GM21423 (cell line): ENCODE results near the gene CAPZB.

ENCODE experiments used
- ATAC-seq: cut with Tn5 transposase; IDR thresholded peaks from one replicate; pipeline ENCODE4 v1.9.1; 2021; ENCODE audit warnings: mild to moderate bottlenecking, moderate library complexity; ENCODE audit not compliant: unreplicated experiment

Gene CAPZB

DNA sequence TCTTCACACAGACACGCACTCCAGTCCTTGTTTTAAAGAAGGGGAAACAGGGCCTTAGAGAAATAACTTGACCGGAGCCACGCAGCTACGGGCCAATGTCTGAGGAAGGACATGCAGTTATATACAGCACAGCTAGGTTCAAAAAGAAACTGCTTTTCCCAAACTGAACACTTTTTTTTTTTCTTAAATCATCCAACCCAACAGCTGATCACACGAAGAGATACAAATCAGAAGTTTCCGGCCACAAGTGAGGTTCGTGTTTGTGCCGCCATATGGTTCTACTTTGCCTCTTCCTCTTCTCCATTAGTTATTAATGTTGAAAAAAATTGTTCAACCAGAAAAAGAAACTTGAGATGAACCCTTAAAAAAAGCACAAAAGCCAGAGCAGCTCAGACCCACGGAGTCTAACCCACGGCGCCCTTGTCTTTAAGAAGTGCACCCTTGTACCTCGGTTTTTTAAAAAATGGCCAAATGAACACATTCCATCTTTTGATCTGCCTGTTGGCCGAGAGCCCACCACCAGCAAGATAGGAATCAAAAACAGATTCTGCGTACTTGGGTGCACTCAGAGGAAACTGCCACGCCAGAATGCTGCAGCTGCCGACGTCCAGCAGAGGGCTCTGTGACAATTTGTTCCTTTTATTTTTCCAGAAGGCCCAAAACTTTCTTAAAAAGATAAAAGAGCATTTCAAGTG lies 94.3 kb downstream of the CAPZB start:
- peak; percentile 64 for ATAC-seq

DNA sequence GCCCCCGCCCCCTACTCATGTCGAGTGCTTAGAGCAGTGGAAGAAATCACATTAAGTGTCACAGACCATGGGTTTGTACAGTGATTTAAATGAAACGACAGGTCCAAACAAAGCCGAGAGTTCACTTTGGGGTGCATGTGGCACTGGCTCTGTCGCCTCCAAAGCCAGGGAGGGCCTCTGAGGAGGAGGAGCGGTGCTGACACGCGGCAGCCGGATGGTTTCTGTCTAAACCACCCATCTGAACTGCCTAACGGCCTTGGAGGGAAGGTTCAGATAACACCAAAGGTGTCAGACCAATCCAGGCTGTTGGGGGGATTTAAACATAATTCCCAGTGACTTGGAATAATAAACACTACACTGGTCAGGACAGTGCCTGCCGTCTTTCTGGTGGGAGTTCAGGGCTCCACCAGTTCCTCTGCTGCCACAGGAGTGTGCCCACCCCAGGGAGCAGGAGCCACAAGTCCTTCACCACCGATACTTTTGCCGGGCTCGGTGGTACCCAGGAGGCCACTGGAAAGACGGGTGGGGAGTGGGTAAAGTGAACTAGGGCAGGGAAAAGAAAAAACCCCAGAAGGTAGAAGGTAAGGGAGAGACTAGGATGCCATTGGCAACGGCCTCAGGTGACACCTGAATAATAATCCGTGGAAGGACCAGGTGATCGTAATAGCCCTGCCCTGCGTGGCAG lies 95.0 kb downstream of the CAPZB start:
- peak; percentile 3 for ATAC-seq

DNA sequence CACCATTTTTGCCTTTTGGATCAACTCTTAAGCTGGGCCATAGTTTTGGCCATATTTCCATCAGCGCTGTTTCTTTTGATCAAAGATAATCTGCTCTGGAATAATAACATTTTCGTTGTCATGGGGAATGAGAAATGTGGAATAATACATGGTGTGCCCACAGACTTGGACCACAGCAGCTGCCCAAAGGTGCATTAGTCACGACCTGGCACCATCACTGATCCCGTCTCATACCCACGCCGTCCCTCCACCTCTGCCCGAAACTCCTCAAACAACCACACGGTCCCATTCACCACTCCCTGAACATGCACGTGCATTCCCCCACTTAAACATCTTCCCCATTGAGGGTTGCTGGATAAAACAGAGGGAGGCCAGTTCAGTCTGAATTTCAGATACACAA lies 96.4 kb downstream of the CAPZB start:
- ATAC-seq = no peak

DNA sequence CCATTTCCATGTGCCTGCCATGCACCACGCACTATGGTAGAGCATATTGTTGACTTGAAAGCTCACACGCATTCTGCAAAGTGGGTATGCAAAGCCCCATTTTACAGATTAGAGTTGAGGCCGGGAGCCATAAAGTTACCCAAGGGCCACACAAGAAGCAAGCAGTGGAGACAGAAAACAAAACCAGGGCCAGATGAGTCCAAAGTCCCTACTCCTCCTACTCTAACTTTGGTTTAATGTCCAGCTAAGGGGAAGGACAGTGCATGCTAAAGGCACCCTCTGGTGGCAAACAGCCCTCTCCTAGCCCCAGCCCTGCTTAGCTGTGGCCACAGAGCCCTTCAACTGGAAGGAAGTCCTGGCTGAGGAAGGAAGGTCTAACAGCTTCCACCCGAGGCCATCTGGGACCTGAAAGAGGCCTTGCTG lies 98.3 kb downstream of the CAPZB start:
- ATAC-seq = no peak

DNA sequence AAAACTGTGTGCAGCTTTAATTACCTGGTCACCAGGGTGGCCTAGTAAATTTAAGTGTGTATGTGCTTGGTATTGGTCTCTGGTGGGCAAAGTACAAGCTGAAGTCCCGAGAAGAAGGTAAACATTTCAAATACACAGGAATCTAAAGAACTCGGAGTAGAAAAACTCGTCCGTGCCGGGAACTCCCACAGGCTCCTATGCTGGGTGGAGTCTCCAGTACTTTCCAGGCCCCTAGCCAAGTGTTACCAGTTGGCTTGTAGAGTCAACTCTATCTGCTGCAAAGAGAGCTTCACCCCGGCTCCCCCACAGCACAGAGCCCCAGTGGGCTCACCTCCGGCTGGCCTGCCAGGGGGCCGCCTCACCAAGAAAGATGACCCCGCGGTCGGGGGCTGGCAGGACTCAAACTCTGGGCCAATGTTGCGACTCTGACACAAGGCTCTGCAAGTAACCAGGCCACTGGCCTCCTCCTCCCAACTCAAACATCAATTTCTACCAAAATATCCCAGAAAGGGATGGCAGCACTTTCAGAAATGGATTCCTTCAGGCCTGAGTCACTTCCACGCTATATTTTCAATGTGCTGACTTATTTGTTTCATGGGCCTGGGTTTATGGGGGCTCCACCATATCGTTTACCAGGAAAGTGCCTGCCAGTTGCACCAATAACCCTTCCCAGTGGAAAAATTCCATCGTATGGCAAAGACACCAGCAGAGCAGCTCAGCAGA lies 99.3 kb downstream of the CAPZB start:
- no peak for ATAC-seq

DNA sequence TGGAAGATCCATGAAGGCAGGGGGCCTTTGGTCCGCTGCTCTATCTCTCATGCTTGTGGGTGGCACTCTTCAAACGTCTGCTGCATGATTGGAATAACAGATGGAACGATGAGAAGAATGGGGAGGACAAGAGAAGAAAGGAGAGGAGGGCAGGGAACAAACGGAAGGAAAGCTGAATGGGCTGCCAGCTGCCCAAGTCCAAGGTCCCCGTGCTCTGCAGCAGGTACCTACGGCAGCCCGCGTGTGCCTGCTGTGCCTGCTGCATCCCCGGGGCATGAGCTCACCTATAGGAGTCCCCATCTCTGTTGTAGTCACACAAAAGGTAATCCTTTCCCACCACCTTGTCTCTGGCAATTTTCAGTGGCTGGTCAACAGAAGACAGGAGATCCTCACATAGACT lies 100.1 kb downstream of the CAPZB start:
- ATAC-seq = no peak

DNA sequence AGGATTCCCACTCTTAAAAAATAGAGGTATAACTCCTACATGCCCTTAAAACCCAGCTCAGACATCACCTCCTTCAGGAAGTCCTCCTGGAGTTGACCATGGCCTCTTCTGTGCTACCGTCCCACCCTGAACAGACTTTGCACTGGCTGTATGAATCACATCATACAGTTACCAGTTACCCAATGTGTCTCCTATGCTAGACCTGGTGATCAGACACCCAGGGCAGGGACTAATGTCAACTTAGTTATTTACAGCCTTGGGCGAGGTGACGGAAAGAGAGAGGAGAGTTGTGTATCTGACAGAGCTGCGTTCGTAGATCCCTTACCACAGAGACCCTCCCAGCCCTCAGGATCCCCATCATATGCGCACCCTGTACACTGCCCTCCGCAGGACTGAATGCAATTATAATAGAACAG lies 100.6 kb downstream of the CAPZB start:
- ATAC-seq = no peak

DNA sequence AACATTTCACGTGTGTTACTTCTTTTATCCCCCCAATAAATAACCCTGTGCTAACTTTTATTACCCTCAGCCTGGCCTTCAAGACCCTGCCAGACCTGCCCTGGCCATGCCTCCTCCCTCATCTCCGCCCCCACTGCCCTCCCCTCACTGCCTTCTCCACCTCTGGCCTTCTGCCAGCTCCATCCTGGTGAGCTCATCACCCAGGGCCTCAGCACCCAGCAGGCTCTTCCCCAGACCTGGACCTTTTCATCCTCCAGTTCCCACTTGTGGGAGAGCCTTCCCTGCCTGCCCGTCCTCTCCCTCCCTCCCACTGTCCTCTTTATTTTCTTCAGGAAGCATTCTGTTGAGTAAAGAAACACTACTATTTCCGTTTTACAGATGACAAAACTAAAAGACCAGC lies 101.2 kb downstream of the CAPZB start:
- no peak for ATAC-seq

DNA sequence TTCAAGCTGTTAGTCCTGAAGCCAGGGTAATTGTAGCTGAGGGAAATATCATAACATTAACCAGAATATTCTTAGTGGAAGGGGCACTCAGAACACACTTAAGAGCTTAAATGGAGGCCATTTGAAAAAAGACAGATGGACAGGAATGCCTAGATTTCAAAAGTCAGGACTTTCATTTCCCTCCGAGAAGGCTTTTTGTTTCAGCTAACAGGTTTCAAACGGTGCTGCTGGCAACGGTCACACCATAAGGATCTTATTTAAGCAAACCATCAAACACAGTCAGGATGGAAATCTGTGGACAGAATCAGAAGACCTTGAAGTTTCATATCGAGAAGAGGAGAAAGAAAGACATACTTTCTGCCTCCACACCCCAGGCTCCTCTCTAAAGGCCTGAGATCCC lies 103.1 kb downstream of the CAPZB start:
- ATAC-seq = no peak

DNA sequence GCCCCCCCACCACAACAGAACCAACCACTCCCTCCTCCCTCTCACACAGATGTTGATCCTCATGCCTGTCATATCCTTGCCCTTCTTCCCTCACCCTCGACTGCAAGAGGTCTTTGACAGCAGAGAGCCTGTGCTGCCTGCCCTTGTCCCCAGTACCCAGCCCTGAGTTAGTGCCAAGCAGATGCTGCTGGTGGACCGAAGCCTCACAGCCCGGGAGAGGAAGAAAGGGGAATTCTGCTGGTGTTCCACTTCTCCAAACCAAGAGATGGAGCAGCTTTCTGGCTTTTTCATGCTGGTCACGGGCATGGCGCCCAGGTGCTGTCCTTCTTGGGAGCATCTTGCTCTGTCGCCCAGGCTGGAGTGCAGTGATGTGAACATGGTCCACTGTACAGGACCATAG lies 104.1 kb downstream of the CAPZB start:
- ATAC-seq = no peak

DNA sequence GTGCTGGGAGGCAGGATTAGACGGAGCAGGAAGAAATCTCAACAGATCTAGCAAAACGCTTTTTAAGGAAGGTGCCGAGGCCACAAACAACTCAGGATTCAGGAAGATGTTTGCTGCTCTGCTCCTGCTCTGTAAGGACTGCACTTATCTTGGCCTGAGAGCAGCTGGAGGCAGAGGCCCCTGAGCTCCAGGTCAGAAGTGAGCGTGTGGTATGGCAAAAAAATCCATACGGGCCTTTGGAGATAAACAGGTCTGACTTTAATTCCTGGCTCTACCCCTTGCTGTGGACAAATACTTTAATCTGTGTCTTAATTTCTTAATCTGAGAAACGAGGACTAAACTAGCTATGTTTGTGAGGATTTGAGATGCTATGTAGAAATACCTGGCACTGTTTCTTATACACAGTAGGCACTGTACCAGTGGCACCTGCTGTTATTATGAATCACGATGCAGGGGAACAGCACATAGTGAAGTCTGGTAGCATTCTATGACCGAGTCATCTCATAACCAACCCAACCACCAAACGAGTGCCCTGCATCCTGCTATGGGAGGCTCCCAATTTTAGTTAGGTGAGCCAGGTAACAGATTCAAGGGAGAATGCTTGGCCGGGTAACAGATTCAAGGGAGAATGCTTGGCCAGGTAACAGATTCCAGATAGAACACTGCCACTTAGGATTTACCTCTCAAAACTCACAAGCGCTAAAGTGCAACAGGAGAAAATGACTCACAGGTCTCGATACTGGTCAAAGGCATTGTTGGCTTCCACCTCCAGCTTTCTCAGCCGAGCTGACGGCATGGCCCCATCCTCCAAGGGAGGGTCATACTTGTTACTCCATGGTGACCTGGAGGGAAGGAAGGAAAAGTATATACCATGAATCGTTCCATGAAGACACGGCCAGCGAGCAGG lies 107.3 kb downstream of the CAPZB start:
- no peak for ATAC-seq

DNA sequence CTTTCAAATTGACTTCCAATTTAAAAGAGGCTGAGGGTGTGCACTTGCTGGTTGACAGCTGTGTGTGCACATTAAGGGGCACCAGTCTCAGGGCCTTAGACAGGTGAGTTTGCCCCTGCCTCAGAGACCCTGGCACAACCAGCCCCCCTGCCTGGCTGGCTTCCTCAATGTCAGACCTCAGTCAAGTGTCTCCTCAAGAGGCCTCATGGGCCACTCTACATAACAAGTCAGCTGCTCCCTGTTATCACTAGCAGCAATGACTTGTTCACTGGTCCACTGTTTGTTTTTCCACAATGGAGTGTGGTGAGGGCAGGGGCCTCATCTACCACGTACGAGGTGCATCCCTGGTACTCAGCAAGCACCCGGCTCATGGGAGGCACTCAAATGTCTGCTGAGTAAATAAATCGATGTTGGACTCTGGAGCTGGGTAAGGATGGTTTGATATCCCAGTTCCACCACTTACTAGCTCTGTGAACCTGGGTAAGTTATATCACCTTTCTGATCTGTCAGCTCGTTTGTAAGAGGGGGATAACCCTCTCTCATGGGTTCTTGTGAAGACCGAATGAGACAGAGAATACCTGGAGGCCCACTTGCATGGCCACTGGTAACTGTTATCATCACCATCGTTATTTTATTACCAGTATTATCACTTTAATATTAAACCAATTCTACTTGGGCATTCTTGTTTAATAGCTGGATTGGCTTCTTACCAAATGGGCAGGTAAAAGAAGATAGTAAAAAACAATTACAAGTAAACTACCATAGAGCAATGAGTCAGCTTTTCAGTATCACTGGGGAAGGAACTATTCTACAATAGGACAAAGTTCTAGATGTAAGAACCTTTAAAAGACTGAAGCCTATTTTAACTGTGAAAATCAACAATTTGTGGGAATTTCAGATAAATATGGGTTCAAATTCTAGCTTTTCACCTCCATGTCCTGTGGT lies 108.6 kb downstream of the CAPZB start:
- no peak for ATAC-seq

DNA sequence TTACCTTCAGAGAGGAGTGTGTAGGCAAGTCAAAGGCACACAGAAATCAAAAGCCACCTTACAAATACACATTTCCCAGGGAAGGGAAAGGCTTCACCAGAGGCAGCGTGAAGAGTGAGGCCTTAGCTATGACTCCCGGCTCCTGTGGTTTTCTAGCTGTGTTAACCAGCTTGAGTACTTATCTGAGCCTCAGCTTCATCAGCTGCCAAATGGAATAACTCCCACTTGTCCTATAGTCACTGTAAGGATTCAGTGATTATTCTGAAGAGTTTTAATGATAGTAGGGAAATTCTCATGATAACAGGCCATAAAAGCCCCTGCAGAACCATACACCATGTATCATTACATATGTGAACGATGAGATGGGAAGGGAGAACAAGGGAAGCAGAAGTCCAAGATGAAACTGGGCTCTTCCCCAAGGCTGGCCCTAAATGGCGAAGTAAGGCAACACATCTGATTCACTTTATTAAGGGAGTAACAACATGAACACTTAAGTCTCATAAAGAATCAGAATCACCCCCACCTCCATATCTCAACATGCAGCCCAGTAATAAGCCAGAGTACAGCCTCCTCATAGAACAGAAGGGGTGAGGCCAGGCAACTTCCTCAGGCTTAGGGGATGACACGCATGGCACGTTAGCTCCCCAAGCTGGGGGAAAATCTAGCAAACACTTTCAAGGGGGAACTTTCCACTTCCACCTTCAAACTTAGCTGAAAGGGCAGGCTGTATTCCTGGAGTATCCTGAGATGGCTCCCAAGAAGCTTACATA lies 109.5 kb downstream of the CAPZB start:
- ATAC-seq = no peak

DNA sequence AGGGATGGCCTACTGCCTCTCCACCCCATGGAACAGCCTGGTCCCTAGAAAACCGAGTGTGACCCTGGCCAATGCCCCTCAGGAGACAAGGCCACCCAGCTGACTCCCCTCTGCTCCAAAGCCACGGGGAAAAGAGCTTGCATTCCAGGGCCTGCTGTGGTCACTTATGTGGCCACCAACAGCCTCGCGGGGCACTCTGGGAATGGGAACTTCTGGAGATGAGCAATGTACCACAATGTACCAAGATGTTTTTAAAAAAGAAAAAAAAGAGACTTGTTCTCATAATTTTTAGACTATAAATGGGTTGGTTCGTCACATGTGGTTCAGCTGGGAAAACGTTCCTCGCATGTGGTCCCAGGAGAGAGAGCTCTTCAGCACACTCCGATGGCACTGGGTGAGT lies 110.4 kb downstream of the CAPZB start:
- no peak for ATAC-seq

DNA sequence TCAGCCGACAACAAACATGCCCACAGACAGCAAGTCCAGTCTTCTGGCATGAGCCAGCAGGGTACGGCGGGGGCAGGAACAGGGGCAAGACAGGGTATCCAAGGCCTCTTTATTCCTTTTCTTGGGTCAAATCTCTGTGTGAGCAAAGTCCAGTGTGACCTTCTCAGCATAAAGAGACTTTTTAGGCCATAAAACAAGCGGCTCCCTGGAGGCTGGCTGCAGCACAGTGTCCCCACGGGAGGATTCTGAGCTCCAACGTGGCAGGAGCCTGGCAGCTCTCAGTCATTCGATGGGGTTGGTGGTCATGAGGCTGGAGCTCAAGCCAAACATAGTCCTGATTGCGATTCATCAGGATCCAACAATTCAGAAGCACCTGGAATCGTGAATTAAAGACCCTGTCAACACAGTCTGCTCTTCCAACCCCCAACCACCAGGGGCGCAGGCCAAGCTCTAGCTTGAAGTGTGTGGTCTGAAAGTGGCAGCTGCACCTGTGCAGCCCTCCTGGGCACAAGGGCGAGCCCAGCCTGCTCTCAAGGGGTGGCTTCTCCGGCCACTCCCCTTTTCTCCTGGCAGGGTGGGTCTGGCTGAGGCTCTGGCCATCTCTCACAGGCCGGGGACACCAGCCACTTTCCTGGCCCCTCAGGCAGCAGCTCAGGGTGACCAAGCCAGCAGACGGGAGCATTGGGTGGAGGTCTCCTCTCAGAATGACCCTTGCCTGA lies 111.1 kb downstream of the CAPZB start:
- ATAC-seq = no peak

DNA sequence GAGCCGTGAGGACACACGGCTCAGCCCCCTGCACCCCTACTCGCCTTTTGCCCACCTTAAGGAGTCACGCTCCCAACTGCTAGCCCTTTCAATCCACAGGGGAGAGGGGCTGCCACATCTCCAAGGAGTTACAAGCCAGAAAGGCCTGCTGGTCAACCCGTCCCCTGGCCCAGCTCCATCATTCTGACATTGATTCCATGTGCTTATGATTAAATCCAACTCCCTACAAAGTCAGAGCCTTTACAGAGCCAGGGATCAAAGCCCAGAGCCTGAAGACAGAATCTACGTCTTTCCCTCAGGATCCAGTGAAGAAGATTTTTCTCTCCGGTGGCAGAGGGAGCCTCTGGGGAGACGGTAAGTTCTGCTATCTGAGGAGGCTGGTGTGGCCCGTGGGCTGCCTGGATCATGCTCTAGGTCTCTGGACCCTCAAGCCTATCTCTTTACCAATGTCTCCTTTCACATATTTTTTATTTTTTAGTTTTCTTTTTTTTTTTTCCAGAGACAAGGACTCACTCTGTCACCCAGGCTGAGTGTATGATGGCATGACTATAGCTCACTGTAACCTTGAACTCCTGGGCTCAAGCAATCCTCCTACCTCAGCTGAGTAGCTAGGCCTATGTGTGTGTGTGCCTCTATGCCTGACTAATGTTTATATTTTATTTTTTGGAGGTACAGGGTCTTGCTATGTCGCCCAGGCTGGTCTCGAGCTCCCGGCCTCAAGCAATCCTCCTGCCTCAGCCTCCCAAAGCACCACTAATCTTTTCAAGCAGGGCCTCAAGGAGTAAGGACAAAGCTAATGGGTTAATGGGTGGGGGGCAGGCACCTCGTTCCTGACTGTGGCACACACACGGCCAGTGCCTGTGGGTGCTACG lies 111.9 kb downstream of the CAPZB start:
- ATAC-seq = no peak

DNA sequence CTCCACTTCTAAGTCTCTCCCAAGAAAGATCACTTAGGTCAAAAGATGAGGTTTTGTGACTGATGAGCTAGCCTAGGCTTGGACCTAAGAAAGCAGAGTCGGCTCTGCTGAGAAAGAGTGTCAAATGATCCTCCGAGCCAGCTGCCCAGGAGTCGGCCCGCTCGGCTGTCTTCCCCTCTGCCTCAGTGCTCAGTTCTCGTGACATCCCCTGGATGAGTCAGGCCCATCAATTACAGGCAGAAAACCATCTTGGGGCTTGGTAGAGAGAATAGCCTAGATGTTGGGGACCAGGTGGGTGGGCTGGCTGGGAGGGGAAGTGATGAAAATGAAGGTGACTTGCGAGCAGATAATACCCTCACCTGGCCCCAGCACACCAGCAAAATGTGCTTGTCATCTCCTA lies 112.7 kb downstream of the CAPZB start:
- no peak for ATAC-seq

DNA sequence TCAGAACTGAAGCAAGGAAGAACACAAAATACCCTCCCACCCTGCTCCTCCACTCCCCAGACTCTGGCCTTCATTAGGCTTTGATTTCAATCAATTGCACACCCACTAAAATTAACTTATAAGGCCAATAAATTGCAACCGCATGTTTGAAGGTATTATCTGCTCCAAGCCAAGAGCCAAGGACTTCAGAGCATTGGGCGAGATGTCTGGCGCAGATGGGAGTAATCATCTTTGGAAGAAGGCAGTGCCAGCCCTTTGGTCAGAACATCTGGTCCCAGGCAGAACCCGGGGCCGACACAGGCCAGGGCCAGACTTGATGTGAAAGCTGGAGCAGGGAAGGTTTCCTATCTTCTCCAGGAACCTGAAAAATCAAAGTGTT lies 113.2 kb downstream of the CAPZB start:
- no peak for ATAC-seq
